ENCODE data around the gene CXCL14.
"Not testable (repeated sequence)": the region's sequence is repeated elsewhere in the genome, so short reads cannot be mapped to it uniquely, and the experiment has no call there.

The CXCL14 gene

GRCh38 chr5:135534609-135535419, 44.0 kb downstream of the CXCL14 start:
- Mint-ChIP-seq H3K4me3 (no peak overlapping the region), H3K27me3 (peaks cover 82% of the 10 kb centered on the region), H3K9me3 (no peaks in the 10 kb centered on the region), H3K4me1 (ENCODE audit: low read depth) (peaks cover 8% of the 10 kb centered on the region), H3K27ac (no peak overlapping the region), H3K36me3 (ENCODE audit: low read depth) (no peaks in the 10 kb centered on the region)

GRCh38 chr5:135533794-135534193, 45.0 kb downstream of the CXCL14 start:
- Mint-ChIP-seq H3K27ac (no peak overlapping the region), H3K4me1 (ENCODE audit: low read depth) (peaks cover 8% of the 10 kb centered on the region), H3K4me3 (no peak overlapping the region), H3K9me3 (no peaks in the 10 kb centered on the region), H3K27me3 (peaks cover 72% of the 10 kb centered on the region), H3K36me3 (ENCODE audit: low read depth) (no peaks in the 10 kb centered on the region)

GRCh38 chr5:135533334-135533733, 45.5 kb downstream of the CXCL14 start:
- H3K27me3 Mint-ChIP-seq = peaks cover 68% of the 10 kb centered on the region
- no peak overlapping the region for H3K27ac Mint-ChIP-seq
- no peak overlapping the region for H3K4me3 Mint-ChIP-seq
- H3K36me3 Mint-ChIP-seq (ENCODE audit: low read depth) = no peaks in the 10 kb centered on the region
- peaks cover 8% of the 10 kb centered on the region for H3K4me1 Mint-ChIP-seq (ENCODE audit: low read depth)
- H3K9me3 Mint-ChIP-seq = no peaks in the 10 kb centered on the region

- not testable (repeated sequence) for H3K4me3 Mint-ChIP-seq; H3K27ac Mint-ChIP-seq; H3K36me3 Mint-ChIP-seq (ENCODE audit: low read depth); H3K4me1 Mint-ChIP-seq (ENCODE audit: low read depth); H3K9me3 Mint-ChIP-seq
- H3K27me3 Mint-ChIP-seq = peaks cover 55% of the 10 kb centered on the region
Observed at GRCh38 chr5:135529576-135529975, 49.2 kb downstream of the CXCL14 start.

- Mint-ChIP-seq H3K27ac (no peak overlapping the region), H3K9me3 (no peaks in the 10 kb centered on the region), H3K27me3 (peaks cover 46% of the 10 kb centered on the region), H3K4me3 (no peak overlapping the region), H3K36me3 (ENCODE audit: low read depth) (no peaks in the 10 kb centered on the region), H3K4me1 (ENCODE audit: low read depth) (no peaks in the 10 kb centered on the region)
Observed at GRCh38 chr5:135526924-135527323, 51.9 kb downstream of the CXCL14 start.

- H3K9me3 Mint-ChIP-seq = no peaks in the 10 kb centered on the region
- no peak overlapping the region for H3K4me3 Mint-ChIP-seq
- H3K27ac Mint-ChIP-seq = no peak overlapping the region
- H3K36me3 Mint-ChIP-seq (ENCODE audit: low read depth) = no peaks in the 10 kb centered on the region
- H3K4me1 Mint-ChIP-seq (ENCODE audit: low read depth) = no peaks in the 10 kb centered on the region
- peaks cover 58% of the 10 kb centered on the region for H3K27me3 Mint-ChIP-seq
Observed at GRCh38 chr5:135521964-135522363, 56.8 kb downstream of the CXCL14 start.

Data from stimulated activated naive CD8-positive, alpha-beta T cell treated with anti-CD3 and anti-CD28 coated beads, Interleukin-15, Interleukin-2, amounts not matched to agents 100 ng/mL and 50 ng/mL, for 24 hours (primary cell).